OCI-LY3 (cell line): ENCODE data around the gene FOSL1.

ENCODE experiments used
- CTCF ChIP-seq: fragments of 200-600, 300-600 bp; sonication (generic); IDR thresholded peaks from 2 replicates; pipeline ENCODE4 v1.5.1; 2014; ENCODE audit warnings: antibody characterized with exemption, low read length, low read depth
- EZH2phosphoT487 ChIP-seq: fragments of 200-600 bp; shearing (Covaris generic); IDR thresholded peaks from 2 replicates; pipeline ENCODE4 v1.6.1; 2018; ENCODE audit warnings: antibody characterized with exemption, mixed run types, low read depth

DNA sequence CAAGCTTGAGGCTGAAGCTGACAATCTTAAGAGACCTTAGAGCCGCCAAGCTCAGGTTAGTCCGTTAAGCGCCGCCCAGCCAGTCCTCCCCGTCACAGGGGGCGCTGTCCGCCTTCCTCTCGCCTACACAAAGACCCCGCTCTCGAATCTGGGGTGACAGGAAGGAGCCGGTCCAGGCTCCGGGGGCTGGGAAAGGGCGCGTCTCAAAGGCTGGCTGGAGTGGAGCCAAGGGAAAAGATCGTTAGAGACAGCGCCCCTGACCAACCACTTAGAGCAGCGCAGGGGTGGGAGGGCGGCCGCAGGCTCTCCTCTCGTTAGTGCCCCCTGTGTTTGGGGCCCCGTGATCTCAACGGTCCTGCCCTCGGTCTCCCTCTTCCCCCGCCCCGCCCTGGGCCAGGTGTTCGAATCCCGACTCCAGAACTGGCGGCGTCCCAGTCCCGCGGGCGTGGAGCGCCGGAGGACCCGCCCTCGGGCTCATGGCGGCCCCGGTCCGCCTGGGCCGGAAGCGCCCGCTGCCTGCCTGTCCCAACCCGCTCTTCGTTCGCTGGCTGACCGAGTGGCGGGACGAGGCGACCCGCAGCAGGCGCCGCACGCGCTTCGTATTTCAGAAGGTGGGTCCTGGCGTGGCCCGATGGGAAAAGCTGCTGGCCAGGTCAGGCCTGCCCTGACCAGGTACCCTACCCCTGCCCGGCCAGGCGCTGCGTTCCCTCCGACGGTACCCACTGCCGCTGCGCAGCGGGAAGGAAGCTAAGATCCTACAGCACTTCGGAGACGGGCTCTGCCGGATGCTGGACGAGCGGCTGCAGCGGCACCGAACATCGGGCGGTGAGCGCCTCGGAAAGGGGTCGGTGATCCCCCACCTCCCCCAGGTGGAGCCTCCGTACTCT is 39.7 kb downstream of the FOSL1 start, which contains the start of gene MUS81:
- TF ChIP-seq CTCF (peak; percentile 93), EZH2phosphoT487 (no peak)
